Activated CD4-positive, alpha-beta memory T cell treated with anti-CD3 and anti-CD28 coated beads, Interleukin-2, amount 10 ng/mL, durations not matched to agents 7 days and 5 days (primary cell): ENCODE data around the gene TRPM3. TPM values are rescaled to one million over a fixed set of nuclear protein-coding genes. Genes with fewer than 3 reads are reported as not detected.

Source experiments
- CTCF ChIA-PET: fragments of 350-600 bp; sonication (Branson Sonifier 250); formaldehyde crosslinking; loops from one replicate; lab custom pipeline; 2021; ENCODE audit warnings: antibody characterized with exemption, inconsistent platforms; lab: Charles Lee
- POLR2A ChIA-PET: fragments of 350-600 bp; sonication (Branson Sonifier 250); formaldehyde crosslinking; loops from one replicate; lab custom pipeline; 2021; ENCODE audit warnings: antibody characterized with exemption; lab: Charles Lee
- DNase-seq: peaks from one replicate; pipeline ENCODE4 v3.0.0-alpha.2; 2020
- H3K27ac Mint-ChIP-seq: one replicate; pipeline ENCODE4 v1.8.0; 2021; ENCODE audit warnings: mild to moderate bottlenecking, mixed read lengths
- H3K27me3 Mint-ChIP-seq: one replicate; pipeline ENCODE4 v1.8.0; 2021; ENCODE audit warnings: mixed read lengths
- H3K36me3 Mint-ChIP-seq: one replicate; pipeline ENCODE4 v1.8.0; 2021; ENCODE audit warnings: low read depth, mixed read lengths
- H3K4me1 Mint-ChIP-seq: one replicate; pipeline ENCODE4 v1.8.0; 2021; ENCODE audit warnings: mixed read lengths
- H3K4me3 Mint-ChIP-seq: one replicate; pipeline ENCODE4 v1.8.0; 2021; ENCODE audit warnings: mild to moderate bottlenecking, mixed read lengths
- H3K9me3 Mint-ChIP-seq: one replicate; pipeline ENCODE4 v1.8.0; 2021; ENCODE audit warnings: mixed read lengths
- total RNA-seq, 2 experiments: library from RNA; stranded (reverse); gene quantifications; one replicate each; pipeline ENCODE4 v1.2.3, GENCODE V29; 2021

Gene TRPM3
- total RNA-seq, 2 experiments from 2014 or later: not detected

DNA sequence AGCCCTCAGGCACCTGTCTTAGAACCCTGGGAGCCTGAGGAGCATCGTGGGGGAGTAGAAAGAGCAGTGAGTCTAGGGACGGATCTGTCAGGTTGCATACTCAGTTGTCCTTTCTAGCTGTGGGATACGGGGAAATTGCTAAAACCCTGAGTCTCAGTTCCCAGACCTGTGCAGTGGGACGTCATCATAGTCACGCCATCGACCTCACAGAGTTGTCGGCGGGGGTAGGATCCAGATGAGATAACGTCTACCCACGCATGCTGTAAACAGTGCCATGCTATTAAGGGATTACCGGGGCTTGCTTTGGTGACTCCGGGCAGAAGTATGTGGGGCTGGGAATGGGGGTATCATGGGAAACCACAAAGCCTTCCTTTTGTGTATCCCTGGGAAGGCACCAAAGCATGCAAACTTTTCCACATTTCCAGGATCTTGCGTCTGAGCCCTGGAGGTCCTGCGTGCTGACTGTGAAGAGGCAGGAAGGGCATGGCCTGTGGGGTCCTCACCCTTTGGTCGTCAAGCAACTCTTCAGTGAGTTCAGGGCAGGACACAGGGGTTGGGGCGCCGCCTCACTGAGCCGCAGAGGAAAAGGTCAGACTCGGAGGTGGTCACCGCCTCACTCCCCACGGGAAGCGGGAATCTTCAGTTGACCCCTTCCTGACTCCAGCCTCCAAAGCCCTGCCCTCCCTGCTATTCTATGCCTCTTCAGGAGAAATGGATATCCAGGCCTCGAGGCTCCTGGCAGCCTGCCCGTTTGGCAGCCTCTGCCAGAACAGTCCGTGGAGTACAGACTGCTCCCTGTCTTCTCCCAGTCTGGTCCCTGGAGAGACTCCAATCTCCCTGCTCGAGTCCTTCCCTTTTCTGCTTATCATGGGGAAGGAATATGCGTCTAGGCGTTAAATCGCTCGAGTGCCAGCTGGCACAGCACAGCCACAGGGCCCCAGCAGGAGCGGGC lies 520.1 kb downstream of the TRPM3 start:
- ChIA-PET POLR2A (interaction anchor here (1.4 to 1.8 kb wide), 3 partner anchors 38 to 183 kb away, joined by 4 to 28 read pairs (median 10); no protein-coding TSS in a partner anchor), CTCF (interaction anchor here (0.7 to 2.3 kb wide), 25 partner anchors 8 to 881 kb away, joined by 3 to 54 read pairs (median 6); partner anchors contain the start of gene KLF9)
- DNase-seq: no peak
- no peaks in the 10 kb centered on the region for H3K9me3 Mint-ChIP-seq
- no peak overlapping the region for H3K4me3 Mint-ChIP-seq
- no peaks in the 10 kb centered on the region for H3K27me3 Mint-ChIP-seq
- H3K27ac Mint-ChIP-seq: no peak overlapping the region
- no peaks in the 10 kb centered on the region for H3K4me1 Mint-ChIP-seq
- H3K36me3 Mint-ChIP-seq: no peaks in the 10 kb centered on the region

DNA sequence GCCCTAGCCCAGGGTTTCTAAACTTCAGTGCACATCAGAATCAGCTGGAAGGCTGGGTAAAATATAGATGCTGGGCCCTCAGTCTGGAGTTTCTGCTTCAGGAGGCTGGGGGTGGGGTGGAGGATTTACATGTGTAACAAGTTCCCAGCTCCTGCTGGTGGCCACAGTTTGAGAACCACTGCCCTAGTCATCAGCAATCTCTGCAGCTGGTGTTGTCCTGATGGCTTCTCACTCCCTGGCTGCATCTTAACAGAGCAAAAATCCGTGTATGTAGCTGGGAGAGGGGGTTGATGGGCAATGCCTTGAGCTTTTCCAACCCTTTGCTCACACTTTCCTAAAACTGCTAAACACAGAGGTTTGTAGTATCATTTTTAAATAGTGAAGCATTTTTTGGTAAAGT lies 520.9 kb downstream of the TRPM3 start:
- no peaks in the 10 kb centered on the region for H3K4me1 Mint-ChIP-seq
- H3K4me3 Mint-ChIP-seq: no peak overlapping the region
- ChIA-PET POLR2A (interaction anchor here (0.6 to 1.5 kb wide), 3 partner anchors 182 to 277 kb away, joined by 3 to 4 read pairs (median 3); no protein-coding TSS in a partner anchor), CTCF (interaction anchor here (1.2 to 1.3 kb wide), 2 partner anchors 188 to 260 kb away, joined by 3 to 6 read pairs; no protein-coding TSS in a partner anchor)
- DNase-seq: no peak
- H3K27ac Mint-ChIP-seq: no peak overlapping the region
- no peaks in the 10 kb centered on the region for H3K27me3 Mint-ChIP-seq
- no peaks in the 10 kb centered on the region for H3K36me3 Mint-ChIP-seq
- H3K9me3 Mint-ChIP-seq: no peaks in the 10 kb centered on the region

DNA sequence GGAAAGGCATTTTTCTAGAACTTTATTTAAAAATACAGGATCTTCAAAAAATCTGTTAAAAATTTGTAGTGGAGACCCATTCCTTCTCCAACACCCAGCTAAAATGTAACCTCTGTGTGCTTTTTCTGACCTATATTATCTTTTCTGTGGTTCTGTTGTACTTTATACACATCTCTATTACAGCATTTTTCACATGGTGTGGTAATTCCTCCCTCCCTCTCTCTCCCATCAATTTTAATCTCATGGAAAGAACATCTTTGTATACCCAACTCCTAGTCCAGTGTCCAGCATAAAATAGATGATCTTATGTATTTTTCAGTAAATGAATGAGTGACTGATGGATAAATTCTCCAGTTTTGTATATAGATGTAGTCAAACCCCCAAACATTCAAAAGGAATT lies 523.5 kb downstream of the TRPM3 start:
- no peaks in the 10 kb centered on the region for H3K9me3 Mint-ChIP-seq
- H3K4me1 Mint-ChIP-seq: no peaks in the 10 kb centered on the region
- H3K4me3 Mint-ChIP-seq: no peak overlapping the region
- no peaks in the 10 kb centered on the region for H3K27me3 Mint-ChIP-seq
- H3K36me3 Mint-ChIP-seq: no peaks in the 10 kb centered on the region
- H3K27ac Mint-ChIP-seq: no peak overlapping the region
- CTCF ChIA-PET: no interaction called here
- DNase-seq: no peak
- POLR2A ChIA-PET: no interaction called here

DNA sequence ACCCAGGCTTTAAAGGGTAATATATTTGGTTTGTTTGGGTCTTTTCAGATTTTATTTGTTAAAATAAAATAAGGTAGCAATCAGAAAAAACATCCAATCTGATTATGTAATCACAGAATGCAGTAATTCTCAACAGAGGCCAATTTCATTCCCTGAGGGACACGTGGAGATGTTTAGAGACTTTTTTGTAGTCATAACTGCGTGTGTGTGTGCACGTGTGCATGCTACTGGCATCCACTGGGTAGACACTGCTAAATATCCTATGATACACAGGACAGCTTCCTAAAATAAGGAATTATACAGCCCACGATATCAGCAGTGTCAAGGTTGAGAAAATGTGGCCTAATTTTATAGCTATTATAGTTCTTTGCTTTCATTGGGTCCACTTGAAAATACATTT lies 526.2 kb downstream of the TRPM3 start:
- H3K27ac Mint-ChIP-seq: no peak overlapping the region
- H3K4me3 Mint-ChIP-seq: no peak overlapping the region
- ChIA-PET POLR2A (interaction anchor here (0.6 kb wide), 1 partner anchor 218 kb away, joined by 3 read pairs; no protein-coding TSS in a partner anchor), CTCF (no interaction called here)
- H3K9me3 Mint-ChIP-seq: no peaks in the 10 kb centered on the region
- no peaks in the 10 kb centered on the region for H3K36me3 Mint-ChIP-seq
- no peaks in the 10 kb centered on the region for H3K4me1 Mint-ChIP-seq
- no peaks in the 10 kb centered on the region for H3K27me3 Mint-ChIP-seq
- no peak for DNase-seq

DNA sequence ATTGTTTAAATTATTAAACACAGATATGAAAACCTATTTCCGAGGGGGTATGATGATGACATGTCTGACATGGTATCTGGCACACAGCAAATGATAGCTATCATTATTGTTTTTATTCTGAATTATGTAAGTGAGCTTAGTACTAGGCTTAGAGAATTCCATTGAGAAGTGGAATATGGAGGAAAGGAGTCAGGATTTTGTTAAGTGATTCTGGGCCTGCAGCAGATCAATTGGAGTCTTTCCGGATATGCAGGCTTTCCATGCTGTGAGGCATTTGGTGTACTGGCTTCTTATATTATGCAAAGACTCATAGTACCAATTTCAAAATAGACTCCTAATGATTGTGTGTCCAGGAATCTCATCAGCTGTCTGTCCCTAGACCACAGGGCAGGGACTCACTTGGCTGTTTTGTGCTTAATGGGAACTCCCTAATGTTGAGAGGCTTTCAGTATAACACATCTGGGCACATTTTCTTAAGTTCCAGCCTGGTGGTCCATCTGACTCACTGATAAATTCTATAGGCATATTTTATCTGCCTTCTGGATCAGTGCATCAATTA lies 527.0 kb downstream of the TRPM3 start:
- no peak overlapping the region for H3K4me3 Mint-ChIP-seq
- H3K4me1 Mint-ChIP-seq: no peaks in the 10 kb centered on the region
- H3K36me3 Mint-ChIP-seq: no peaks in the 10 kb centered on the region
- POLR2A ChIA-PET: no interaction called here
- DNase-seq: no peak
- no peaks in the 10 kb centered on the region for H3K9me3 Mint-ChIP-seq
- no peak overlapping the region for H3K27ac Mint-ChIP-seq
- H3K27me3 Mint-ChIP-seq: no peaks in the 10 kb centered on the region
- CTCF ChIA-PET: interaction anchor here (0.7 to 1.4 kb wide), 2 partner anchors 8 to 20 kb away, joined by 3 to 12 read pairs; no protein-coding TSS in a partner anchor

DNA sequence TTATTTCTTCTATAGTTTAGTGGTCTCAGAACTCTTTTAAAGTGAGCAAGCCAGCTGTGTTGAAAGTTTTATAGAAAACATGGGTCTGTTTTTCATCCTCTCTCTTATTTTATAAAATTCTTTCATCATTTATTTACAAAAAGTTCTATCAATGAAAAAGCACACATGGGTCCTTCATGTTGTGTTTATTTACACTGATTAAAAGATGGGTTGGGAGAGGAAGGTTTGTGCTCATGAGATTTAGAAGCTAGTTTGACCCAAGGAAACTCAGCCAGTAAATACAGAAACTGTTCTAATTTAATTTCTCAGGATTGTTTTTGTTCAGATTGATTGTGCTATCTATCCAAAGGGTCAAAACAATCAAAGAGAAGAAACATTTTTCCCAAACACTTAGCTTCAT lies 528.2 kb downstream of the TRPM3 start:
- Mint-ChIP-seq H3K9me3 (no peaks in the 10 kb centered on the region), H3K4me3 (no peak overlapping the region), H3K4me1 (no peaks in the 10 kb centered on the region), H3K36me3 (no peaks in the 10 kb centered on the region), H3K27ac (no peak overlapping the region), H3K27me3 (peaks cover 3% of the 10 kb centered on the region)
- ChIA-PET POLR2A (interaction anchor here (0.7 kb wide), 1 partner anchor 9 kb away, joined by 3 read pairs; no protein-coding TSS in a partner anchor), CTCF (interaction anchor here (1.4 kb wide), 1 partner anchor 9 kb away, joined by 12 read pairs; no protein-coding TSS in a partner anchor)
- no peak for DNase-seq

DNA sequence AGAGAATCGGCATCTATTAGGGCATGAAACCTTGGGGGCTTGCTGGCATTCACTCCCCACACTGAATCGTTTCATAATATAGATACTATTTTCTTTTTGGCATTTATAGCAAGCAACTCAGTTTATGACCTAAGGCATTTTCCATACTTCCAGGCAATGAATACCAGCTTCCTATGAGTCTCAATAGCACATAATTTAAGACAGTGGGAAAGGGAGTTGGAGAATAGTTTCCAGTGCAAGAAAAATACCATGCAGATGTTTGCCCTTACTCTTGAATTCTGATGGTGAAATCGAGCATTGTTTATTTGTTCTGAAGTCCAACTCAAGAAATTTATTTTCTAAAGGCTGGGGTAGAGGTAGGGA lies 531.1 kb downstream of the TRPM3 start:
- ChIA-PET POLR2A (no interaction called here), CTCF (no interaction called here)
- Mint-ChIP-seq H3K27ac (no peak overlapping the region), H3K4me1 (no peaks in the 10 kb centered on the region), H3K4me3 (no peak overlapping the region), H3K27me3 (peaks cover 3% of the 10 kb centered on the region), H3K36me3 (no peaks in the 10 kb centered on the region), H3K9me3 (no peaks in the 10 kb centered on the region)
- DNase-seq: no peak

DNA sequence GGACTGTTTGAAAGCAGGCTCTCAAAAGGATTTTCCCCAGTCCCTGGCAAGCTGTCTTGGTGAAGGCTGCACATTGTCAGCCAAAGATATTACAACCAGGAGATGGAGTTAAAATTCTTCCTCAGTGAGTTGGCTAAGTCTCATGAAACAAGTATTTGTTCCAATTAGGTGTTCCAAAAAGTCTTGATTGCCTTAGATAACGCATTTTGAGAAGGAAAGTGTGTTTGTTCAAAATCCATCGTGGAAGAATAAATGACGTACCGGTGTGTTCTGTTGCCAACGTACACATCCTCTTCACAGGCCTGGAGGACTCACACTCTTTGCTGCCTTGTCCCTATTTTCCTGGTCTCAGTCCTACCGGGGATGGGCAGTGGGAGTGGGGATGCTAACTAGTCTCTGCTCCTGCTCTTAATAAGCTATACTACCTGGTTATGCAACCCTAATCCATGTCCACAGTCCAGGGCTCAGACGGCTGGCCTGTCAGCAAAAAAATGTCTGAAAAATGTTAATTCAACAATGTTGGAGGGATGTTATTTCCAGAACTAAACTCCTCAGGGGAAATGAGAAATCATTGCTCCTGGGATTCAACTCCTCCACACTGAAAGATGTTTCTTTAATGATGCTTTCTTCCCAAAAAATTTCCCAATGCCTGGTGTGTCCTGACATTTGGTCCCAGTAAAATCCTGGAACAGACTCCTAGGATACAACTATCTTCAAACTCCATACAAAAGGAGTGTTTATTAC lies 531.7 kb downstream of the TRPM3 start:
- H3K27ac Mint-ChIP-seq: no peak overlapping the region
- no peaks in the 10 kb centered on the region for H3K4me1 Mint-ChIP-seq
- no peak for DNase-seq
- ChIA-PET POLR2A (no interaction called here), CTCF (no interaction called here)
- no peaks in the 10 kb centered on the region for H3K9me3 Mint-ChIP-seq
- no peaks in the 10 kb centered on the region for H3K36me3 Mint-ChIP-seq
- H3K27me3 Mint-ChIP-seq: peaks cover 3% of the 10 kb centered on the region
- no peak overlapping the region for H3K4me3 Mint-ChIP-seq

DNA sequence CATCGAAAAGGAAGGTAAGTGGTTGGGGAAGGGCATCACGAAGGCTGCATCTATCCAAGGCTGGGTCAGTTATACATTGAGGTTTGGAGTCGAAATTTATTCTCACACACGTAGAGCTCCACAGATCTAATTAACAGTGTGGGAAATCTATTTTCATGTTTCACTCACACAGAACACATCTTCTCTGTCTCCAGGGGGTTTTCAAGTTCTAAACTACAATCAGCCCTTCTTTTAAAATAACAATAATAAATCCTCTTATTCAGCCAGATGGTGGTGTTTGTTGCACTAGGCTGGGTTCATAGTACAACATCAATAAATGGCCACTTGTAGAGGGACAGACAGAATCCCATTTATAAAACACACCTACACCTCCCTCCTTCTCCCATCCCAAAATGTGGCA lies 532.4 kb downstream of the TRPM3 start:
- Mint-ChIP-seq H3K9me3 (no peaks in the 10 kb centered on the region), H3K4me3 (no peak overlapping the region), H3K36me3 (no peaks in the 10 kb centered on the region), H3K4me1 (no peaks in the 10 kb centered on the region), H3K27me3 (peaks cover 3% of the 10 kb centered on the region), H3K27ac (no peak overlapping the region)
- DNase-seq: no peak
- ChIA-PET CTCF (no interaction called here), POLR2A (no interaction called here)

DNA sequence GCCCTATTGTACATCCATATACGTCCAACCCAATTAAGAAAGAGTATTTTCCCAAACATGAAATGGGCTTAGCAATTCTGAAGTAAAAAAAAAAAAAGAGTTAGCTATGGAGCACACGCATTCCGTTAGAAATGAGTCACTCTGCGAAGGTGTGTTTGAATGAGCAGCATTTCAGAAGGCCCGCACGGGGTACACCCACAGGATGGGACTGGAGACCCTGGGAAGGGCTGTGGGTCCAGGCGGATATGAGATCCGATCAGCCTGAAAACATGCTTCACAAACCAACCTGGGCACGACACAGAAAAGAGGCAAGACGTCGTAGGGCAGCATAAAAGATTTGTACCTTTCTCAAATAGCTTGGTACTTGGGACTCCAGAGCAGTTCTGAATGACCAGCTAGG lies 533.0 kb downstream of the TRPM3 start:
- Mint-ChIP-seq H3K27ac (no peak overlapping the region), H3K27me3 (peaks cover 3% of the 10 kb centered on the region), H3K4me3 (no peak overlapping the region), H3K9me3 (no peaks in the 10 kb centered on the region), H3K4me1 (no peaks in the 10 kb centered on the region), H3K36me3 (no peaks in the 10 kb centered on the region)
- no peak for DNase-seq
- CTCF ChIA-PET: no interaction called here
- POLR2A ChIA-PET: no interaction called here

DNA sequence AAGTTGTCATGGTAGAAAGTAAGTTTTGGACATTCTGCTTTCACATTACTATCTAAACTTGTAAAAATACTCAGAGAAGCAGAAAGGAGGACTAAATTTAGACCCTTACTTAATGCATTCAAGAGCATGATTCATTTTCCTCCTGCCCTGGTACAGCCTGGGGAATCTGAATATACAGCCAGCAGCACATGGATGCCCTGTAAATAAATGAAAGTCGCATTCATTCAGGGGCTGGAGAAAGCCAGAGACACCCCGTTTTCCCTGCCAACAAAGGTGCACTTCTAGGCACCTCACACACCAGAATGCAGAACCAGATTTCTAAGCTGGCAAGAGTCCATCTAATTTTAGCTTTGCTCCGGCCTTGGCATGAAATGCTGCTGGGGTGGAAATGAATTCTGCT lies 534.2 kb downstream of the TRPM3 start:
- Mint-ChIP-seq H3K4me3 (no peak overlapping the region), H3K4me1 (no peaks in the 10 kb centered on the region), H3K27ac (no peak overlapping the region), H3K36me3 (no peaks in the 10 kb centered on the region), H3K27me3 (peaks cover 3% of the 10 kb centered on the region), H3K9me3 (no peaks in the 10 kb centered on the region)
- ChIA-PET CTCF (no interaction called here), POLR2A (no interaction called here)
- DNase-seq: no peak

DNA sequence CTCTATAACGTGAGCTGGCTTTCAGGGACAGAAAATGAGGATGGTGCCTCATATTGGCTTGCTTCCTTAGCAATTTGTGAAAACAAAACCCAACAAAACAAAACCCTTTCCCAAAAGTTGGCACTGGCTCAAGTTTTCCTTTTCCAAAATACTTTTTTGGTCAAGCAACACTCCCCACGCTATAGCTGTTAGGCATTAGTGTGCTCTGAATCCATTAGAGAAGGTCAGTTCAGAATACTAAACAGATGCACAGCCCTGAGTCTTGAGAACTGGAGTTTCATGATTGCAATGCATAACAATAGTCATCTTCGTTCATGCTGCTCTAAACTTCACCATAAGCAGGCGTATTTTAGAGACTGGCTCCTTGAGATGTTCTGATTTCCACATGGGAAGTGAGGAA lies 534.9 kb downstream of the TRPM3 start:
- H3K36me3 Mint-ChIP-seq: no peaks in the 10 kb centered on the region
- CTCF ChIA-PET: interaction anchor here (1.2 kb wide), 1 partner anchor 16 kb away, joined by 3 read pairs; no protein-coding TSS in a partner anchor
- H3K4me1 Mint-ChIP-seq: no peaks in the 10 kb centered on the region
- no peak overlapping the region for H3K27ac Mint-ChIP-seq
- peaks cover 3% of the 10 kb centered on the region for H3K27me3 Mint-ChIP-seq
- no peaks in the 10 kb centered on the region for H3K9me3 Mint-ChIP-seq
- POLR2A ChIA-PET: no interaction called here
- H3K4me3 Mint-ChIP-seq: no peak overlapping the region
- no peak for DNase-seq
